Natural killer cell (primary cell): ENCODE measurements around the gene ERI3. TPM values are rescaled to one million over a fixed set of nuclear protein-coding genes. Genes with fewer than 3 reads are reported as not detected.

Experiments
- ATAC-seq, 3 donors: fragments of 150-1000 bp in 2 of 3; fragments of 200-7000 bp in 1 of 3; cut with Tn5 transposase; 1 replicate in 1 of 3; 2 replicates in 2 of 3; pipeline ENCODE4 v1.10.0; 2021; ENCODE audit warnings: mild to moderate bottlenecking in 2 of 3, moderate library complexity in 2 of 3
- DNase-seq, 2 donors: peaks; one replicate each; pipeline versions ENCODE4 v3.0.0 to v3.0.0-alpha.2; 2013 to 2021; ENCODE audit warnings: mixed read lengths in 1 of 2
- H3K27ac ChIP-seq: one replicate; pipeline ENCODE4 v1.5.1; 2013; ENCODE audit warnings: mild to moderate bottlenecking, low read length
- H3K27me3 ChIP-seq: one replicate; pipeline ENCODE4 v1.6.1; 2013; ENCODE audit warnings: low read length; ENCODE audit not compliant: control insufficient read depth, insufficient read depth
- H3K36me3 ChIP-seq: one replicate; pipeline ENCODE4 v1.6.1; 2013; ENCODE audit warnings: low read length; ENCODE audit not compliant: control insufficient read depth, insufficient read depth
- H3K4me1 ChIP-seq: one replicate; pipeline ENCODE4 v1.6.1; 2013; ENCODE audit warnings: low read length; ENCODE audit not compliant: control insufficient read depth, insufficient read depth
- H3K4me3 ChIP-seq: one replicate; pipeline ENCODE4 v1.5.1; 2013; ENCODE audit warnings: low read length
- H3K9me3 ChIP-seq: one replicate; pipeline ENCODE4 v1.6.1; 2013; ENCODE audit warnings: low read length; ENCODE audit not compliant: control insufficient read depth, insufficient read depth
- H3K27ac Mint-ChIP-seq, 2 donors: one replicate each; pipeline ENCODE4 v1.8.0; 2022; ENCODE audit warnings: mild to moderate bottlenecking in 2 of 2, mixed read lengths in 2 of 2, moderate library complexity in 1 of 2
- H3K27me3 Mint-ChIP-seq, 2 donors: one replicate each; pipeline ENCODE4 v1.8.0; 2022; ENCODE audit warnings: low read depth in 2 of 2, mixed read lengths in 2 of 2
- H3K36me3 Mint-ChIP-seq: one replicate; pipeline ENCODE4 v1.8.0; 2022; ENCODE audit warnings: mixed read lengths
- H3K4me1 Mint-ChIP-seq, 2 donors: one replicate each; pipeline ENCODE4 v1.8.0; 2022; ENCODE audit warnings: mixed read lengths in 2 of 2
- H3K4me3 Mint-ChIP-seq: one replicate; pipeline ENCODE4 v1.8.0; 2022; ENCODE audit warnings: mild to moderate bottlenecking, moderate library complexity, mixed read lengths
- H3K9me3 Mint-ChIP-seq, 2 donors: one replicate each; pipeline ENCODE4 v1.8.0; 2022; ENCODE audit warnings: mixed read lengths in 2 of 2
- CTCF ChIP-seq: fragments of 200-600 bp; IDR thresholded peaks from one replicate; pipeline ENCODE4 v1.8.0; 2022; ENCODE audit warnings: antibody characterized with exemption
- WGBS: methylation state at CpG from one replicate; pipeline ENCODE4 v1.1.7; 2013; ENCODE audit warnings: missing lambda C conversion rate; ENCODE audit not compliant: insufficient coverage; 5-methylcytosine and 5-hydroxymethylcytosine counted together
- intact Hi-C: fragments of 100-400 bp; cut with micrococcal nuclease; formaldehyde crosslinking; loops from one replicate; pipeline ENCODE4 v1.14.2; 2022
- total RNA-seq, 4 donors: library from RNA; stranded (reverse); fragments of 120-200 nt in 1 of 4; gene quantifications; one replicate each; pipeline versions ENCODE4 v1.2.3 to v1.2.4, GENCODE V29; 2013 to 2022

ERI3 gene
- total RNA-seq, 3 donors from 2014 or later (not counting 1 experiment from before 2014, with no cell fraction given): 28.3 to 35.3 (median 30.4) TPM

GRCh38 chr1:44351289-44351688 lies 3.8 kb downstream of the ERI3 start:
- 98% methylated on average over 2 of the region's 2 CpGs for WGBS
- no peak for TF ChIP-seq CTCF
- Histone ChIP-seq H3K4me1 (peaks cover 15% of the 10 kb centered on the region), H3K27ac (no peak overlapping the region), H3K27me3 (no peaks in the 10 kb centered on the region), H3K36me3 (no peaks in the 10 kb centered on the region), H3K9me3 (no peaks in the 10 kb centered on the region), H3K4me3 (no peak overlapping the region)
- intact Hi-C loops: no loop called here
- DNase-seq: no peak
- H3K27ac Mint-ChIP-seq: peak overlapping the region in 1 of 2 donors; percentile 4
- no peak overlapping the region for H3K4me3 Mint-ChIP-seq
- no peaks in the 10 kb centered on the region for H3K36me3 Mint-ChIP-seq
- ATAC-seq: no peak
- no peaks in the 10 kb centered on the region for H3K9me3 Mint-ChIP-seq
- peaks cover 31 to 40% of the 10 kb centered on the region in 2 donors for H3K4me1 Mint-ChIP-seq
- H3K27me3 Mint-ChIP-seq: no peaks in the 10 kb centered on the region

GRCh38 chr1:44348061-44348485 lies 7.0 kb downstream of the ERI3 start:
- H3K27me3 ChIP-seq: no peaks in the 10 kb centered on the region
- ATAC-seq (no peak), DNase-seq (no peak)
- no peak overlapping the region for H3K4me3 ChIP-seq
- no peak overlapping the region for H3K27ac ChIP-seq
- Mint-ChIP-seq H3K4me1 (peaks cover 20 to 32% of the 10 kb centered on the region in 2 donors), H3K36me3 (no peaks in the 10 kb centered on the region), H3K9me3 (no peaks in the 10 kb centered on the region), H3K27me3 (no peaks in the 10 kb centered on the region), H3K4me3 (no peak overlapping the region), H3K27ac (no peak overlapping the region)
- no peaks in the 10 kb centered on the region for H3K36me3 ChIP-seq
- WGBS: 99% methylated on average over 3 of the region's 4 CpGs
- H3K9me3 ChIP-seq: no peaks in the 10 kb centered on the region
- no peaks in the 10 kb centered on the region for H3K4me1 ChIP-seq
- intact Hi-C loops: no loop called here
- TF ChIP-seq CTCF: no peak

- H3K36me3 ChIP-seq: no peaks in the 10 kb centered on the region
- no peak for ATAC-seq
- no peak overlapping the region for H3K27ac ChIP-seq
- Mint-ChIP-seq H3K4me3 (no peak overlapping the region), H3K9me3 (no peaks in the 10 kb centered on the region), H3K36me3 (no peaks in the 10 kb centered on the region), H3K27me3 (no peaks in the 10 kb centered on the region), H3K27ac (no peak overlapping the region), H3K4me1 (peaks cover 22 to 26% of the 10 kb centered on the region in 2 donors)
- no peaks in the 10 kb centered on the region for H3K4me1 ChIP-seq
- intact Hi-C loops: no loop called here
- WGBS: 89% methylated on average over 4 of the region's 4 CpGs
- no peak for DNase-seq
- H3K27me3 ChIP-seq: no peaks in the 10 kb centered on the region
- H3K4me3 ChIP-seq: no peak overlapping the region
- no peak for TF ChIP-seq CTCF
- no peaks in the 10 kb centered on the region for H3K9me3 ChIP-seq
Observed at GRCh38 chr1:44347280-44347679, 7.8 kb downstream of the ERI3 start.

DNA sequence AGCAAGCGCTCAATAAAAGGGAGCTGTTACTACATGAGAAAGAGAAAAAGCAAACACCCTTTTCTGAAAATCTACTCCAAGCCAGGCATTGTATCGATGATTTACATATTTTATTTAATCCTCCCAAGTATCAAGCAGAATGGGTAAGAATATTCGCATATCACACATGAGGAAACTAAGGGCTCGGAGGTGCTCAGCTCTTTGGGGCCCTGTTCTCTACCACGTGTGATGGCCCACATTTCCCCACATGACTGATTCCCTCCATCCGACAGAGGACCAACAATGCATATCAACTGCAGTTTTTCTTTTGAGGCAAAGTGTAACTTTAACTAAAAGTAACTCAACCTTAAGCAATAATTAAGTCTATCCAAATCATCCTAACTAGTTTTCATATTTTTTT lies 8.2 kb downstream of the ERI3 start:
- H3K36me3 ChIP-seq: no peaks in the 10 kb centered on the region
- H3K4me1 ChIP-seq: no peaks in the 10 kb centered on the region
- H3K9me3 Mint-ChIP-seq: no peaks in the 10 kb centered on the region
- H3K27me3 Mint-ChIP-seq: no peaks in the 10 kb centered on the region
- DNase-seq (no peak), ATAC-seq (no peak)
- no peak overlapping the region for H3K27ac Mint-ChIP-seq
- WGBS: 98% methylated on average over 6 of the region's 6 CpGs
- TF ChIP-seq CTCF: no peak
- no peak overlapping the region for H3K27ac ChIP-seq
- H3K27me3 ChIP-seq: no peaks in the 10 kb centered on the region
- no peak overlapping the region for H3K4me3 Mint-ChIP-seq
- intact Hi-C loops: no loop called here
- H3K9me3 ChIP-seq: no peaks in the 10 kb centered on the region
- no peak overlapping the region for H3K4me3 ChIP-seq
- peaks cover 22 to 25% of the 10 kb centered on the region in 2 donors for H3K4me1 Mint-ChIP-seq
- no peaks in the 10 kb centered on the region for H3K36me3 Mint-ChIP-seq
